ENCODE results near the gene CACNB2.

GRCh38 chr10:18439601-18440000 is 299.4 kb downstream of the CACNB2 start:
- TF ChIP-seq CTCF (IDR thresholded peaks at IDR 0.05) (no peak), EP300 (IDR thresholded peaks at IDR 0.05) (no peak), POLR2A (IDR thresholded peaks at IDR 0.05) (no peak), POLR2AphosphoS5 (IDR thresholded peaks at IDR 0.05) (no peak)
